HG02885 (cell line): ENCODE data around the gene NR2E3.

Experiments
- ATAC-seq: cut with Tn5 transposase; IDR thresholded peaks from one replicate; pipeline ENCODE4 v1.9.1; 2021; ENCODE audit warnings: mild to moderate bottlenecking; ENCODE audit not compliant: unreplicated experiment, poor library complexity

The NR2E3 gene

GRCh38 chr15:71789616-71790015, 20.7 kb upstream of the NR2E3 start:
- ATAC-seq, result no peak

DNA sequence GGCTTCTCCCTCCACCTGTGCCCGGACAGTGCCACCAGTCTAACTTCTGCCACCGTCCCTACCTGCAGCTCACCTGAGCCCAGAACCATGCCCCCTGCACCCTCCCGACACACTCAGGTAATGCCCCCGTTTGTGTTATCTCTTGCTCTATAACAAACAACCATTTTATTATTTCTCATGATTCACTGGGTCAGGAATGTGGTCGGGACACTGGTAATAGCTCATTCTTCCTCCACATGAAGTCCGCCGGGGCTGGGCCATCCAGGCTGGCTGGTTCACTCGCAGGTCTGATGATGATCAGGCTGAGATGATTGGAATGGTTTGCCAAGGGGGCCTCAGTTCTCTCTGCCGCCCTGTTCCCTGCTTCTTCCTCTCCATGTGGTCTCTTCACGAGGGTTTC, 20.3 kb upstream of the NR2E3 start:
- no peak for ATAC-seq

DNA sequence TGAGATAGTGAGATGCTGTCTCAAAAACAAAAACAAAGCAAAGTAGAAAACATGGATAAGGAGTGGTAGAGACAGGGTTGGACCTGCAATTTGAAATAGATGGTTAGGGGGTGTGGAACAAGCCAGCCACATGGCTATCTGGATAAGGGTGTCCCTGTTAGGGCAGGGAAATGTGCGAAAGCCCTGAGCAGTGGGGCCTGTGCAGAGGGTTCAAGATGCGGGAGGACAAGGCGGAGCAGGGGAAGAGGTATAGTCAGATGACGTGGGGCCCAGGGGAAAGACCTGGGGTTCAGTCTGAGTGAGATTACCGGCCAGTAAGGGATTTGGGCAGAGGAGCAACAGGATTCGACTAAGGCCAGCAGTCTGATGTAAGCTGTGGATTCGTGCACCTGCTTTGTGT, 18.4 kb upstream of the NR2E3 start:
- ATAC-seq, result no peak

GRCh38 chr15:71792521-71792920, 17.8 kb upstream of the NR2E3 start:
- no peak for ATAC-seq

DNA sequence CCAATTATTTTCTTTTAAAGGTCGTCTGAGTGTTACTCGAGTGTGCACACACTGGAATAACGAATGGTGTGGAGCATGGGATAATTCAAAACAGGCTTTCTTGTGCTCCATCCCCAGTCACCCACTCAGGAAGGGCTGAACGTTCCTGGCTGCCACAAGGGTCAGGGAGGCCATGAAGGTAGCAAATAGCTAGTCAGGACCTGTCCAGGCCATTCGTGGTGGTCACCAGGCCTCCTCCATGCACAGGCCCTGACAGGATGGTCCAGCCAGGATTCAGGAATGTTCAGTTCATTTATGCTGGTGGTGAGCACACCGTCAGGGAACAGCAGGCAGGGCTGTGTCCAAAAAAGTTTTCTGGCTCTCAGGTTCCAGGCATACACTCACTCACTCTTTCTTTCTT, 11.7 kb upstream of the NR2E3 start:
- ATAC-seq, result no peak

DNA sequence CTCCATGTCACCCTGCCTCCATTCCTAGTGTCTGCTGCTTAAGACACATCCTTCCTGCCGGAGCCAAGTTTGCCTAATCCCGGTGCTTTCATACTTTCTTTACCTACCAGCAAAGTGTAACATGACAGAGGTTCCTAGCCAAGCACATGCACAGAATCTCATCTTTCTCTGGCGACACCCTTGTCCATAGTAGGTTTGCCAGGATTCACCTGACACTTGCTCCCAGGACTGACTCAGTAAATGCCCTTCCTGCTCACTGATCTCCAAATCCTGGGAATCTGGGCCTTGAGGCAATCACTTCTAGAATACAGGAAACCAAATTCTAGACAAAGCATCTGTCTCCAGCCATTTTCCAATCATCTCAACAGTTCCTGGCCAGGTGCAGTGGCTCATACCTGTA, 10.2 kb upstream of the NR2E3 start:
- no peak for ATAC-seq

DNA sequence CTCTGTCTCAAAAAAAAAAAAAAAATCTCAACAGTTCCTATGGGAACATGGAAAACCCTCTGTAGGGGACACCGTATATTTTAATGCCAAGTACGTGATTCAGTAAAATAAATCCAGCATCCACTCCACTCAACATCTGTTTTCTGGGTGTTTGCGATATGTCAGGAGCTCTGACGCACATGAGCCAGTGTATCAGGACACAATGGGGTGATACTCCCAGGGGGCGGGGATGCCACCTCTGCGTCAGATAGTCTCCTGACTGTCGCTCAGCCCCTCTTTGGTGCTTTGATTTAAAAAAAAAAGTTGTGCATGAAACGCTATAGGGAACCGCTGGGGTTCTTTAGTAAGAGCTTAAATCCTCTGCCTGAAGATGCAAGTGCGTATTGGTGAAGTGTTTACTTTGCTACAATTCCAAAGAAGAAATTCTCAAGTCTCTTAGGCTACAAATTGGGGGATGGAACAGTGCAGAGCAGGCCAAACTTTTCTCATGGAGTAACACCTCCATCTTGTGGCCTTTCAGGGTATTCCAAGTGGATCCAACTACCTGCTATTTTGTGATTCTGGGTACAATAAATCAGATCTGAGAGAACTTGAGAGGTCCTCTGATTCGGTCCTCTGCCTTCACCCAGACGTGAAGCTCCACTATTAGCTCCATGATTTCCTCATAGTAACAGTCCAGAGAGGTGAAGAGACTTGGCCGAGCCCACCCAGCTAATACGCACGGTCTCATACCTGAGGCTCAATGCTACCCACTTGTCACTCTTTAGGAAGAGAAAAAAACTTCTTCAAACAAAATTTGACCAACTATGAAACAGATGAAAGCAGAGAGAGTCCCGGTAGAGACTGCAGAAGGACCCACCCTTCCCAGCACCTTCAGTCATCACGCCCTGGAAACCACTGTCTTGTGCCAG, 9.3 kb upstream of the NR2E3 start:
- no peak for ATAC-seq

- no peak for ATAC-seq
Measured at GRCh38 chr15:71801935-71802655, 8.3 kb upstream of the NR2E3 start.

DNA sequence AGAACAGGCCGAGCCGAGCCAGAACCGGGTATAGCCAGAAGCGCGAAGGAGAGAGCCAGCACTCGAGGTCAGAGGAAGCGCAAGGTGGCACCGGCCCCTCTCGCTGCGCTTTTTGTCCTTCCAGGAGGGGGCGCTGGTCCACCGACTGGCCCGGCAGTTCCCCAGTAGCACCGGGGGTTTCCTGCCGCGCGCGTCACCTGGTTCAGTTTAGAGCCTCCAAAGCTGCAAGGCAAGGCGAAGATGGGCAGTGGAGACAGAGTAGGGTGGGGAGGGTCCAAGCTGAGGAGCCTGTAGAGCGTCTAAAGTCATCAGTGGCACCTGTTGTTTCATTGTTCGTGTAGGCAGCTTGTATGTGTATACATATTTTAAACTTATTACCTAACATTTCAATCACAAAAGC, 7.6 kb upstream of the NR2E3 start:
- no peak for ATAC-seq

DNA sequence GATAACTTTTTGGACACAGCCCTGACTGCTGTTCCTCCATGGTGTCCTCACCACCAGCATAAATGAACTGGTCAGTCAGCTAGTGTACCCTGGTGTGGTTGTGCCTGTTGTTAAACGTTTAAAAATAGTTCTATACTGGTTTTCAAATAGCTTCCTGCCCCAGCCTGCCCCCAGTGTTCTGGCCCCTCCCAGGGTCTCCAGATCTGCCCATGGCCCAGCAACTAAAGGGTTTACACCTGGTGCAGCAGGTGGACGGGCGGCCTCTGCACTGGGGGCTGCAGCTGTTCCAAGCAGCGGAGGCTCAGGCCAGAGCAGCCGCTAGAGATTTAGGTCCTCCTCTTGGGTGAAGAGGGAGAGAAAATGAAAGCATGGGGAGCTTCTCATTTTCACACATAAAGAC, 6.1 kb upstream of the NR2E3 start:
- ATAC-seq, result no peak

DNA sequence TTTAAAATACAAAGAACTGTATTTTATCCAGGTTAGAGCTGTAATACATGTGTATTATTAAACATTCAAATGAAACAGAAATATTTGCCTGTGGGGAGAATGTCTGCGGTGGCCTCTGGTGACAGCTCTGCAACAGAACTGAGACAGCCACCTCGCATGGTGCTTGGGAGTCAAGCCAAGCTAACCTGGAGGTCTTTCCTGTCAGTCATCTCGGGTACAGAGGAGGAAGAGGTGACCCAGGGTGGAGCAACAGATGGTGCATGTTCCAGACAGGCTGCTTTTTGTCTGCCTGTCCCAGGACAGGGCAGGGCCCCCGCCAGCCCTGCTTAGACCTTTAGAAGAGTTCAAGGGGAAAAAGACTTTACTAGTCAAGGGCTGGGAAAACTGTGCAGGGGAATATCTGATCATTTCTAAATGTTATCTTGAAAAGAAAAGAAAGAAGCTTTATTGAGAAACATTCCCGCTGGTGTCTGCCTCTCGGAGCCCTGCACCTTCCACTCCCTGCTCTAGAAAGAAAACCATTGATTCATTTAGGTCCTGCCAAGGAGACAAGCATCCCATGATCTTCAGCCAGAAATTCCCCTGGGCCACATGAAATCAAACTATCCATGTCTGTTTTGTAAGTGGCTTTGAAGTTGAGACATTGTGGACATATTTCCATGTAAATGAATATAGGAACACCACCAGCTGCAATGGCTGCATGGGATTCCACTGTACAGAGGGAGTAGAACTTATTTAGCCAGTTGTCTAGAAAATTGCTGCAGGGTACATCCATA, 5.5 kb upstream of the NR2E3 start:
- ATAC-seq, result no peak

GRCh38 chr15:71806452-71806931, 3.9 kb upstream of the NR2E3 start:
- ATAC-seq, result no peak

DNA sequence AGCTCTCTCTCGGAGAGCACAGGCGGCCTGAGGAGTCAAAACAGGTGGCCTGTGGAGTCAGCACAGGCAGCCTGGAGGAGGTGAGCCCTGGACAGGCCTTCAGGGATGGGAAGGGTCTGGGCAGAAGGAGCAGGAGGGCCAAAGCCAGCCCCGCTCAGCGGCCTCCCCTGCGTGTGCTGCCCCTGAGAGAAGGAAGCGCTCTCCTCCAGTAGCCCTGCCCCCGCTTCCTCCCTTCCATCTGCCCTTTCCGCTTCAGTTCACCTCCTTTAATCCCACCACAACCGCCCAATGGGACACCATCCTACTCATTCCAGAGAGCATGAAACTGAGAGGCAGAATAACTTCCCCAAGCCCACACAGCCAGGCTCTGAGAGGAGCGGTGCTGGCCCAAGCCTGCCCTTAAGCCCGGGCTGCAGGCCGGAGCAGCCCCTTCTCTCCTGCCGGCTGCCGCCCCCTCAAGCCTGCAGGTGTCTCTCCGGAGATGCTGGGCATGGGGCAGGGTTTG, 3.2 kb upstream of the NR2E3 start:
- no peak for ATAC-seq

DNA sequence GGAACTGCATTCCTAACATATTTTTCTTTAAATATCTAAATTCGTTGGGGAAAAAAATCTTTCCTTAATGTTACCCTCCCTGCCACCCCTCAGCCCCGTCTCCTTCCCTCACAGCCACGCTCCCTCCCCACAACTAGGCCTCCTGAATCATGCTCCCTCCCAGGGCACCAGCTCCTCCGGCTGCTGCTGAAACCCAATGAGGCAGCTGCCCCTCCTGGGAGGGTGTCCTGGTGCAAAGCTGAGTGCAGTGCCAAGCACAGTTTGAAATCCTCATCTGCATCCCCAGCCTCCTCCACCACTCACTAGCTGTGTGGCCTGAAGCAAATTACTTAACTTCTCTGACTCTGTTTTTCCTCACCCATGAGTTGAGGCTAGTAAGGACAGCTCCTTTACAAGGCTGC, 2.7 kb upstream of the NR2E3 start:
- ATAC-seq, result no peak

- no peak for ATAC-seq
Measured at GRCh38 chr15:71808311-71809020, 1.9 kb upstream of the NR2E3 start.

DNA sequence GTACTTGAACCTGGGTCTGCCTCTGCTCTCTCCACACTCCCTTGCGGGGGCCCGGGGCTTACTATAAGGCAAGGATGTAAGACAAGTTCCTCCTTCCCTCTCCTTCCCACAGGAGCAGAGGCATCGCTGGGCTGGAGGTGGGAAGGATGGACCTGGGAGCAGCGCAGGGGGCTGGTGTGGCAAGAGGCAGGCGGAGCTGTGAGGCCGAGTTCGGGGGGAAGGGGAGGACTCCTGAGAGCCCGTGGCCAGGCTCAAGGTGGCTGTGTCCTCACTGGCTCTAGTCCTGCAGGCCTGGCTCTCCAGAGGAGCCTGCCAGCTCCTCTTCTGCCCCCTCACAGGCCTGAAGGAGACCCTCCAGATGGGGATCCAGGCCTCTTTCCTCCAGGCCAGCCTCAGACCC, 1.0 kb upstream of the NR2E3 start:
- ATAC-seq, result no peak

- no peak for ATAC-seq
Measured at GRCh38 chr15:71811036-71811736, 832 bp downstream of the NR2E3 start.

DNA sequence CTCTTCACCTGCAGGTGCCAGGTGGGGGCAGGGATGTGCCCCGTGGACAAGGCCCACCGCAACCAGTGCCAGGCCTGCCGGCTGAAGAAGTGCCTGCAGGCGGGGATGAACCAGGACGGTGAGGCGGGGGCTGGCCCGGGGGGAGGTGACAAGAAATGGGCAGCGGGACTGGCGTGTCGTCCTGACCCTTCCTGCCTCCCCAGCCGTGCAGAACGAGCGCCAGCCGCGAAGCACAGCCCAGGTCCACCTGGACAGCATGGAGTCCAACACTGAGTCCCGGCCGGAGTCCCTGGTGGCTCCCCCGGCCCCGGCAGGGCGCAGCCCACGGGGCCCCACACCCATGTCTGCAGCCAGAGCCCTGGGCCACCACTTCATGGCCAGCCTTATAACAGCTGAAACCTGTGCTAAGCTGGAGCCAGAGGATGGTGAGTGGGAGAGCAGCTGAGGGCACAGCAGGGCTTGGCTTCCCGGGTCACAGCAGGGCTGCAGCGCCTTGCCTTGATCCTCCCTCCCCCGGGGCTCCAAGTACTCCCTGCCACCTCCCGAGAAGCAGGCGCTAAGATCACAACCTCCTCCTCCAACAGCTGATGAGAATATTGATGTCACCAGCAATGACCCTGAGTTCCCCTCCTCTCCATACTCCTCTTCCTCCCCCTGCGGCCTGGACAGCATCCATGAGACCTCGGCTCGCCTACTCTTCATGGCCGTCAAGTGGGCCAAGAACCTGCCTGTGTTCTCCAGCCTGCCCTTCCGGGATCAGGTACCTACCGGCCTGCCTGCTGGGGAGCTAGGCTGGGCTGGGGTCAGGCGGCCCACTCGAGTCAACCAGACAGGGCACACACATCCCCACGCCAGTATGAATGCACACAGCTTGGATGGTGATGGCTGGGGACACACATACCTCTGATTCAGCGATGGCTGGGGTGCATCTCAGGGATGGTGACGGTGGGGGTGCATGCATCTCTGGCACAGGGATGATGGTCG, 1.7 kb downstream of the NR2E3 start:
- ATAC-seq, result no peak
